Fibroblast of the aortic adventitia (primary cell): ENCODE data around the gene CCDC14. TPM values are rescaled to one million over a fixed set of nuclear protein-coding genes. Genes with fewer than 3 reads are reported as not detected.

ENCODE experiments used
- DNase-seq: peaks from one replicate; pipeline ENCODE4 v3.0.0-alpha.2; 2010; ENCODE audit warnings: low read depth
- H3K4me3 ChIP-seq: 2 replicates; pipeline ENCODE4 v1.5.1; 2011; ENCODE audit warnings: low read depth, mild to moderate bottlenecking, control low read depth, low read length, moderate library complexity
- total RNA-seq: library from RNA; depleted of rRNA; stranded (reverse); fragments of >200 nt; gene quantifications from 2 replicates; pipeline ENCODE4 v1.2.3, GENCODE V29; 2012; ENCODE audit warnings: low replicate concordance
- TF ChIP-seq, protein P1 (sequence below): IDR thresholded peaks from 2 replicates; pipeline ENCODE4 v1.5.1; 2011; ENCODE audit warnings: mild to moderate bottlenecking, low read length, control low read depth, inconsistent platforms; ENCODE audit not compliant: insufficient read depth

The CCDC14 gene
- total RNA-seq, 1 donor: 46.0 TPM

GRCh38 chr3:123935830-123936229 lies 25.2 kb downstream of the CCDC14 start:
- DNase-seq: no peak
- no peak overlapping the region for H3K4me3 ChIP-seq
- TF ChIP-seq, protein P1, sequence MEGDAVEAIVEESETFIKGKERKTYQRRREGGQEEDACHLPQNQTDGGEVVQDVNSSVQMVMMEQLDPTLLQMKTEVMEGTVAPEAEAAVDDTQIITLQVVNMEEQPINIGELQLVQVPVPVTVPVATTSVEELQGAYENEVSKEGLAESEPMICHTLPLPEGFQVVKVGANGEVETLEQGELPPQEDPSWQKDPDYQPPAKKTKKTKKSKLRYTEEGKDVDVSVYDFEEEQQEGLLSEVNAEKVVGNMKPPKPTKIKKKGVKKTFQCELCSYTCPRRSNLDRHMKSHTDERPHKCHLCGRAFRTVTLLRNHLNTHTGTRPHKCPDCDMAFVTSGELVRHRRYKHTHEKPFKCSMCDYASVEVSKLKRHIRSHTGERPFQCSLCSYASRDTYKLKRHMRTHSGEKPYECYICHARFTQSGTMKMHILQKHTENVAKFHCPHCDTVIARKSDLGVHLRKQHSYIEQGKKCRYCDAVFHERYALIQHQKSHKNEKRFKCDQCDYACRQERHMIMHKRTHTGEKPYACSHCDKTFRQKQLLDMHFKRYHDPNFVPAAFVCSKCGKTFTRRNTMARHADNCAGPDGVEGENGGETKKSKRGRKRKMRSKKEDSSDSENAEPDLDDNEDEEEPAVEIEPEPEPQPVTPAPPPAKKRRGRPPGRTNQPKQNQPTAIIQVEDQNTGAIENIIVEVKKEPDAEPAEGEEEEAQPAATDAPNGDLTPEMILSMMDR: no peak

DNA sequence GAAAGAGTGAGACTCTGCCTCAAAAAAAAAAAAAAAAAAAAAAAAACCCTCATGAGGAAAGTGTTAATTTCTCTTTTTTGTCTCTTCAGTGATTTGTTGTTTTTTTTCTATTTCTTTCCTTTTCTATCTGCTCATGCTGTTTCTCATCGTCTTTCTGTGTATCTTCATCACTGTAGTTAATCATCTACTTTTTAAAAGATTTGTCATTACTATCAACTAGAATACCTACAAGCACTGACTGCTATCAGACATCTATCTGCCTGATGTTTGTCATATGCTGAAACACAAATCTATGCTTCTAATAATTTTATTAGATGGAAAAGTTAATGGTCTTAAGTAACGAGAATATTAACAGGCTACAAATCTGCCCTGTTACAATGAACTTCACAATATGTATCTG lies 26.8 kb downstream of the CCDC14 start:
- TF ChIP-seq, protein P1: no peak
- no peak for DNase-seq
- H3K4me3 ChIP-seq: no peak overlapping the region

DNA sequence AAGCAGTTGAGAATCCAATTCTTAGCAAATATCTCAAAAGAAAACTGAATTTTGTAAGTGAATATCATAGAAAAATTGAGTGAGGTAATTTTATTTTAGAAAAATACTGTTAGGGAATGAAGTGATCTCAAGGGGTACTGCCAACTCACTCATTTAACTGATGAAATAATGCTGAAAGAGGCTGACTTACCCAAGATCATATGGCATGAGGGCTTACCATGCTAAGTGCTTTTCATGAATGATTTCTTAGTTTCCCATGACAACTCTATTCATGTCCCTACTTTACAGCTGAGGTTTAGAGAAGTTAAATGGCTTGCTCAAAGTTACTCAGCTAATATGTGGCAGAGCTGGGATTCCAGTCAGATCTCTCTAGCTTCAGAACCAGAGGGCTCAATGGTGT lies 30.6 kb downstream of the CCDC14 start:
- TF ChIP-seq, protein P1: no peak
- H3K4me3 ChIP-seq: no peak overlapping the region
- DNase-seq: peak; percentile 13

GRCh38 chr3:123929325-123929724 lies 31.7 kb downstream of the CCDC14 start:
- DNase-seq: no peak
- H3K4me3 ChIP-seq: no peak overlapping the region
- TF ChIP-seq, protein P1: no peak

DNA sequence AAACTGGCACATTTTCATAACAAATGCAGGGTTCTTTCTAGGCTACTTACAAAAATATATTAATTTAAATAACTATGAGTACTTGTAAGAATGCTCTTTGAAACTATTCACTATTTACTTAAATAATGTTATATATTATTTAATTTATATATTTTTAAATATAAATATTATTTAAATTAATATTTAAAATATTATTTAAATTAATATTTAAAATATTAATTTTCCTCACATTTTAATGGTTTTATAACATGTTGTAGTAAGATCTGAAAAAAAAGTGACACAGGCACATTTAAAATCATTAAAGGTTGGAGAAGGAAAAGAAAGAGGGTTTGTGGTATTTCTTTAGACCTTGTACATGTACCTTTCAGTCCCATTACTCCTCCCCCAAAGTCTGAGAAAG lies 34.6 kb downstream of the CCDC14 start:
- TF ChIP-seq, protein P1: no peak
- no peak for DNase-seq
- no peak overlapping the region for H3K4me3 ChIP-seq

DNA sequence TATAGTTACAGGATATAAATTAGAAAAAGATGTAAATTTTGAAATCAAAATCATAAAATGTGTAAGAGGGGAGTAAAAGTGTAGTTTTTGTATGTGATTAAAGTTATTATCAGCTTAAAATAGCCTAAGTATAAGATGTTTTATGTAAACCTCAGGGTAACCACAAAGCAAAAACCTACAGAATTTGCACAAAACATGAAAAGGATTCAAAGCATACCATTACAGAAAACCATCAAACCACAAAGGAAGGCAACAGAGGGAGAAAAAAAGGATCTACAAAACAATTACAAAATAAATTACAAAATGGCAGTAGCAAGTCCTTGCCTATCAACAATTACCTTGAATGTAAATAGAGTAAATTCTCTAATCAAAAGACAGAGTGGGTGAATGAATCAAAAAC lies 40.2 kb downstream of the CCDC14 start:
- TF ChIP-seq, protein P1: no peak
- no peak overlapping the region for H3K4me3 ChIP-seq
- no peak for DNase-seq

DNA sequence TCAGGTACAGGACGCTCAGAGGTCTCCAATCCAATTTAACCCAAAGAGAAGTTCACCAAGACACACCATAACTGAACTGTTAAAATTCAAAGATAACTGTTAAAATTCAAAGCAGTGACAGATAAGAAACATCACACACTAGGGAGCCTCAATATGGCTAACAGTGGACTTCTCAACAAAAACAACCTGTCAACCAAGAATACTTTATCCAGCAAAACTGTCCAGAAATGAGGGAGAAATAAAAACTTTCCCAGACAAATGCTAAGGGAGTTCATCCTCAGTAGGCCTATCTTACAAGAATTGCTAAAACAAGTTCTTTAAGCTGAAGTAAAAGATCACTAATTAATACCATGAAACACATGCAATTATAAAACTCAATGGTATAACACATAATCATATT lies 40.6 kb downstream of the CCDC14 start:
- no peak for DNase-seq
- TF ChIP-seq, protein P1: no peak
- H3K4me3 ChIP-seq: no peak overlapping the region
